Mesendoderm (in vitro differentiated cells): ENCODE results near the gene PAK4.
A peak's percentile ranks its signal among the peaks of the same experiment; 100 is the strongest.
"Not testable (repeated sequence)": the region's sequence is repeated elsewhere in the genome, so short reads cannot be mapped to it uniquely, and the experiment has no call there.

Experiments used
- DNase-seq: peaks from one replicate; pipeline ENCODE4 v3.0.0; 2013
- H2AK5ac ChIP-seq: 2 replicates; pipeline ENCODE4 v1.6.1; 2013; ENCODE audit warnings: low read length, inconsistent platforms
- H2BK120ac ChIP-seq: 2 replicates; pipeline ENCODE4 v1.6.1; 2013; ENCODE audit warnings: low read depth, mild to moderate bottlenecking, low read length, moderate library complexity, mixed read lengths
- H2BK15ac ChIP-seq: replicated peaks from 2 replicates; pipeline ENCODE4 v1.6.1; 2013; ENCODE audit warnings: low read depth, mild to moderate bottlenecking, moderate library complexity
- H2BK5ac ChIP-seq: 2 replicates; pipeline ENCODE4 v1.6.1; 2013; ENCODE audit warnings: low read length, inconsistent platforms
- H3K18ac ChIP-seq: 2 replicates; pipeline ENCODE4 v1.6.1; 2013; ENCODE audit warnings: mild to moderate bottlenecking, low read length, mixed read lengths
- H3K23ac ChIP-seq: one replicate; pipeline ENCODE4 v1.6.1; 2013; ENCODE audit warnings: low read length
- H3K27ac ChIP-seq: 2 replicates; pipeline ENCODE4 v1.5.1; 2013; ENCODE audit warnings: low read depth, mild to moderate bottlenecking, inconsistent platforms, low read length, moderate library complexity
- H3K27me3 ChIP-seq: 2 replicates; pipeline ENCODE4 v1.6.1; 2013; ENCODE audit warnings: low read length, control low read depth, mild to moderate bottlenecking, inconsistent platforms; ENCODE audit not compliant: insufficient read depth, poor library complexity
- H3K36me3 ChIP-seq: 2 replicates; pipeline ENCODE4 v1.6.1; 2013; ENCODE audit warnings: low read length, inconsistent platforms; ENCODE audit not compliant: control insufficient read depth, insufficient read depth
- H3K4ac ChIP-seq: one replicate; pipeline ENCODE4 v1.6.1; 2013; ENCODE audit warnings: low read depth, mild to moderate bottlenecking, low read length, moderate library complexity
- H3K4me1 ChIP-seq: 2 replicates; pipeline ENCODE4 v1.6.1; 2013; ENCODE audit warnings: low read depth, low read length, inconsistent platforms; ENCODE audit not compliant: control insufficient read depth
- H3K4me2 ChIP-seq: 2 replicates; pipeline ENCODE4 v1.6.1; 2013; ENCODE audit warnings: low read length
- H3K4me3 ChIP-seq: 2 replicates; pipeline ENCODE4 v1.5.1; 2013; ENCODE audit warnings: mild to moderate bottlenecking, low read length
- H3K56ac ChIP-seq: one replicate; pipeline ENCODE4 v1.6.1; 2013; ENCODE audit warnings: low read length
- H3K79me1 ChIP-seq: 2 replicates; pipeline ENCODE4 v1.6.1; 2013; ENCODE audit warnings: low read length, inconsistent platforms
- H3K79me2 ChIP-seq: 2 replicates; pipeline ENCODE4 v1.6.1; 2013; ENCODE audit warnings: mild to moderate bottlenecking, low read length; ENCODE audit not compliant: control insufficient read depth, insufficient read depth
- H3K9ac ChIP-seq: 2 replicates; pipeline ENCODE4 v1.6.1; 2013; ENCODE audit warnings: low read length, inconsistent platforms
- H4K5ac ChIP-seq: one replicate; pipeline ENCODE4 v1.6.1; 2013; ENCODE audit warnings: low read length
- H4K8ac ChIP-seq: one replicate; pipeline ENCODE4 v1.6.1; 2013; ENCODE audit warnings: low read depth, mild to moderate bottlenecking, control low read depth, low read length, moderate library complexity
- WGBS: extraction: QIAGEN DNeasy Blood & Tissue Kit; methylation state at CpG from one replicate; pipeline ENCODE4 v1.1.7; 2013; ENCODE audit warnings: low lambda C conversion rate, missing lambda C conversion rate; ENCODE audit not compliant: insufficient coverage; ENCODE audit errors: extremely low coverage; 5-methylcytosine and 5-hydroxymethylcytosine counted together

PAK4 gene

DNA sequence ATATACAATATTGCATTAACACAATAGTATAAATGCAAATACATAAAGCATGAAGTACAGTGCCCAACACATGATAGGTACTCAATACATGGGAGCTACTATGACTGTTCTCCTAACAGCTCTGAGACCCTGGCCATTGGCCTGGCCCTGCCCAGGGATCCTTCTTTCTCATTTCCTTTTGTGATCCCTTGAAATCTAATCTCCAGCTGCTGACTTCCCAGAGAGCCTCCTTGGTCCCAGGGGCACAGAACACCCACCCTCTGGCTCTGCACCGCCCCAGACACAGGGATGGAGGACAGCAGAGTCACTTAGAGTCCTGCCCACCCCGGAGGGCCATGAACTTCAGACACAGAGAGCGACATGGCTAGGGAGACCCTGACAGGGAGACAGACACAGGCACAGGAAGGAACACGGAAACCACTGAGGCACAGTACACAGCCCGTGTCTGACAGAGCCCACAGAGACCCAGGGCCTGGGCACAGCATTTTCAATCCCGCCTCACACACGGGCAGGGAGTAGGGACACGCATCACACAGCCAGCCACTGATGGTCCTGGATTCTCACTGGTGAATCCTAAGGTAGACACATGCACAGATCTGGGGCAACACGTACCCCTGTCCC, 82.7 kb downstream of the PAK4 start:
- DNase-seq = no peak
- H3K27me3 ChIP-seq = no peaks in the 10 kb centered on the region
- H3K4me1 ChIP-seq = no peaks in the 10 kb centered on the region
- no peak overlapping the region for H2BK120ac ChIP-seq
- peak overlapping the region; percentile 34 for H3K56ac ChIP-seq
- no peak overlapping the region for H2AK5ac ChIP-seq
- no CpG with 5 or more reads among the region's 9 CpGs for WGBS
- no peak overlapping the region for H3K18ac ChIP-seq
- H4K5ac ChIP-seq = no peak overlapping the region
- no peak overlapping the region for H3K4ac ChIP-seq
- H3K9ac ChIP-seq = no peak overlapping the region
- H3K79me1 ChIP-seq = no peaks in the 10 kb centered on the region
- H4K8ac ChIP-seq = no peak overlapping the region
- no peak overlapping the region for H3K4me3 ChIP-seq
- H2BK5ac ChIP-seq = no peak overlapping the region
- H3K79me2 ChIP-seq = no peaks in the 10 kb centered on the region
- H2BK15ac ChIP-seq = no peak overlapping the region
- H3K23ac ChIP-seq = no peak overlapping the region
- H3K36me3 ChIP-seq = no peaks in the 10 kb centered on the region
- H3K4me2 ChIP-seq = no peak overlapping the region
- H3K27ac ChIP-seq = no peak overlapping the region

DNA sequence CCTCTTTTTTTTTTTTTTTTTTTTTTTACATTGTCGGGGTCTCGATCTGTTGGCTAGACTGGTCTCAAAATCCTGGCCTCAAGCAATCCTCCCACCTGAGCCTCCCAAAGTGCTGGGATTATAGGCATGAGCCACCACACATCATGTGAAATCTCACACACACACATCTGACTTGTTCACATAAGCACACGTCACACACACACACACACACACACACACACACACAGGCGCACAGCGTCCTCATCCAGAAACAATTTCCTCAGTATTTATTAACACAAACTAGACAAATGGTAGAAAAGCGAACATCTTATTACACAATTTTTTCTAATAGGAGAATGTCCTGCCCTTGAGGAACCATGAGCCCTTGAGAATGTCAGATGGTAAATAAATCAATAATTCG, 83.6 kb downstream of the PAK4 start:
- H3K79me2 ChIP-seq = no peaks in the 10 kb centered on the region
- H3K4me3 ChIP-seq = no peak overlapping the region
- H3K56ac ChIP-seq = no peak overlapping the region
- no peak overlapping the region for H2BK5ac ChIP-seq
- H3K27me3 ChIP-seq = no peaks in the 10 kb centered on the region
- H3K36me3 ChIP-seq = no peaks in the 10 kb centered on the region
- H4K5ac ChIP-seq = no peak overlapping the region
- DNase-seq = no peak
- H3K4ac ChIP-seq = no peak overlapping the region
- H3K9ac ChIP-seq = no peak overlapping the region
- no peak overlapping the region for H2BK15ac ChIP-seq
- H4K8ac ChIP-seq = no peak overlapping the region
- no peak overlapping the region for H3K4me2 ChIP-seq
- H2AK5ac ChIP-seq = no peak overlapping the region
- no peak overlapping the region for H3K23ac ChIP-seq
- H3K27ac ChIP-seq = no peak overlapping the region
- no peak overlapping the region for H3K18ac ChIP-seq
- H2BK120ac ChIP-seq = no peak overlapping the region
- no peaks in the 10 kb centered on the region for H3K79me1 ChIP-seq
- WGBS = no CpG with 5 or more reads among the region's 7 CpGs
- H3K4me1 ChIP-seq = no peaks in the 10 kb centered on the region

DNA sequence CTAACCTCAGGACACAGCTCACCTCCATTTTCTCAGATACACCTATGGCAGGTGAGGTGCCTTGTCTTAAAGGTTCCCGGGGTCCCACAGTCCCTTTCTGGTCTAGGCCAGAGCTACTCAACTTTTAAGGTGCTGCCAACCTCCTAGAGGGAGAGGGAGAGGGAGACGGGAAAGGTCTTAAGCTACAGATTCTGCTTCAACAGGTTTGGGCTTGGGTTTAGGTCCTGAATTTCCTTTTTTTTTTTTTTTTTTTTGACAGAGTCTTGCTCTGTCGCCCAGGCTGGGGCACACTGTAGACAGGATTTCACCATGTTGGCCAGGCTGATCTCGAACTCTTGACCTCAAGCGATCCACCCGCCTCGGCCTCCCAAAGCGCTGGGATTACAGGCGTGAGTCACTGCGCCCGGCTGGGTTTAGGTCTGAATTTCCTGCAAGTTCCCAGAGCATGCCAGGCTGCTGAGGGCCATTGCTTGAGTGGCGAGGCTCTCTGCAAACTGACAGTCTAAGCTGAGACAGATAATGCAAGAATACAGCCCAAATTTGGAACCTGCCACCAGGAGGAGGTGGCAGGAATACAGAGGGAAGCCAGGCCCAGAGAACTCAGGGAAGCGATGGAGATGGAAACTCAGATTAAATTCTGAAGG, 86.3 kb downstream of the PAK4 start:
- Histone ChIP-seq H2AK5ac (no peak overlapping the region), H2BK15ac (no peak overlapping the region), H3K9ac (no peak overlapping the region), H2BK5ac (no peak overlapping the region), H3K4me1 (no peaks in the 10 kb centered on the region), H3K36me3 (no peaks in the 10 kb centered on the region), H3K18ac (no peak overlapping the region), H2BK120ac (no peak overlapping the region), H3K27me3 (no peaks in the 10 kb centered on the region), H3K4me2 (no peak overlapping the region), H3K56ac (no peak overlapping the region), H3K79me2 (no peaks in the 10 kb centered on the region), H3K23ac (no peak overlapping the region), H3K4ac (no peak overlapping the region), H3K27ac (no peak overlapping the region), H3K79me1 (no peaks in the 10 kb centered on the region), H3K4me3 (no peak overlapping the region), H4K8ac (no peak overlapping the region), H4K5ac (no peak overlapping the region)
- WGBS = no CpG with 5 or more reads among the region's 13 CpGs
- no peak for DNase-seq

DNA sequence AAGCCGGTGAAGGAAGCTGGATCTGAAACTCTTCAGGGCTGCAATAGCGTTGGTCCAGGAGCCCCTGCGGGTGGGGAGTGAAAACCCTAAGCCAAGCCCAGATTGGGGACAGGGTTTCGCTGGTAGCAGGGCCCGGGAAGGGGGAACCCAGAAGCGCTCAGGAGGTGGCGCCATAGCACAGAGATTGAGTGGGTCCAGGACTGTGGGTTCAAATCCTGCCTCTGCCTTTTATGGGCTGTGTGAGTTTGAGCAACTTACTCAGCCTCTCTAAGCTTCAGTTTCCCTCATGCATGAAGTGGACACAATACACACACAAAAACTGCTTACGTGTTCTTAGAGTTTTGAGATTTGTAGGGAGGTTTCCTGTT, 86.8 kb downstream of the PAK4 start:
- Histone ChIP-seq H4K8ac (no peak overlapping the region), H3K18ac (no peak overlapping the region), H3K56ac (no peak overlapping the region), H2BK15ac (no peak overlapping the region), H3K36me3 (no peaks in the 10 kb centered on the region), H2BK120ac (no peak overlapping the region), H3K4ac (no peak overlapping the region), H2AK5ac (no peak overlapping the region), H3K4me1 (no peaks in the 10 kb centered on the region), H4K5ac (no peak overlapping the region), H3K79me2 (no peaks in the 10 kb centered on the region), H3K79me1 (no peaks in the 10 kb centered on the region), H2BK5ac (no peak overlapping the region), H3K4me2 (no peak overlapping the region), H3K4me3 (no peak overlapping the region), H3K27me3 (no peaks in the 10 kb centered on the region), H3K27ac (no peak overlapping the region), H3K23ac (no peak overlapping the region), H3K9ac (no peak overlapping the region)
- WGBS = no CpG with 5 or more reads among the region's 8 CpGs
- peak; percentile 59 for DNase-seq

DNA sequence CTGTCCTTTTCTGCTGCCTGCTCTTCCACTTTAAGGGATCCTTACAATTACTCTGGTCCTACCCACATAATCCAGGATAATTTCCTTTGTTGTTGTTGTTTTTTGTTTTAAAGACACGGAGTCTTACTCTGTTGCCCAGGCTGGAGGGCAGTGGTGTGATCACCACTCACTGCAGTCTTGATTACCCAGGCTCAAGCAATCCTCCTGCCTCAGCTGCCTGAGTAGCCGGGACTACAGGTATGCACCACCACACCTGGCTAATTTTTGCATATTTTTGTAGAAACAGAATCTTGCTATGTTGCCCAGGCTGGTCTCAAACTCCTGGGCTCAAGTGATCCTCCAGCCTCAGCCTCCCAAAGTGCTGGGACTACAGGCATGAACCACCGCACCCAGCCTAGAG, 89.7 kb downstream of the PAK4 start:
- not testable (repeated sequence) for H3K27me3 ChIP-seq, H3K4me2 ChIP-seq, H2BK15ac ChIP-seq, H4K8ac ChIP-seq, H3K4ac ChIP-seq, H3K9ac ChIP-seq, DNase-seq, H3K4me3 ChIP-seq, H3K27ac ChIP-seq, H4K5ac ChIP-seq, H2AK5ac ChIP-seq, H3K23ac ChIP-seq, H3K18ac ChIP-seq, H3K36me3 ChIP-seq, H2BK120ac ChIP-seq, H3K79me2 ChIP-seq, H2BK5ac ChIP-seq, H3K56ac ChIP-seq, H3K79me1 ChIP-seq, H3K4me1 ChIP-seq
- WGBS = no CpG with 5 or more reads among the region's 3 CpGs

DNA sequence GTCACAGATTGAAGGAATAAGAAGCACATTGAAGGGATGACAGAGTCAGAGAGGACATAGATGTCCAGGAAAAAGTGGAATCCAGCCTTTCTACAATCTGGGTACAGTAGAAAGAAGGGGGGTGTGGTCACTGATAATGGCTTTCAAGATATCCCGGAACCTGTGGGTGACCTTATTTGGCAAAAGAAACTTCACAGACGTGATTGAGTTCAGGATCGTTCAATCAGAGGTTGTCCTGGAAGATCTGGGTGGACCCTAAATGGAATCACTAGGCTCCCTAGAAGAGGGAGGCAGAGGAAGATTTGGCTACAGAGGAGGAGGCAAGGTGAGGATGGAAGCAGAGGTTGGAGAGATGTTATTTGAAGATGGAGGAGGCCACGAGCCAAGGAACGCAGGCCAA, 91.5 kb downstream of the PAK4 start:
- H3K4me1 ChIP-seq = no peaks in the 10 kb centered on the region
- no peak overlapping the region for H2BK120ac ChIP-seq
- H3K27me3 ChIP-seq = no peaks in the 10 kb centered on the region
- H3K79me2 ChIP-seq = no peaks in the 10 kb centered on the region
- no peaks in the 10 kb centered on the region for H3K36me3 ChIP-seq
- no peak overlapping the region for H3K18ac ChIP-seq
- no peak overlapping the region for H4K5ac ChIP-seq
- H3K9ac ChIP-seq = no peak overlapping the region
- no peak overlapping the region for H3K23ac ChIP-seq
- no peak overlapping the region for H3K4ac ChIP-seq
- no peak overlapping the region for H3K4me2 ChIP-seq
- H3K56ac ChIP-seq = no peak overlapping the region
- no CpG with 5 or more reads among the region's 5 CpGs for WGBS
- no peak overlapping the region for H3K27ac ChIP-seq
- no peak overlapping the region for H2BK5ac ChIP-seq
- H2AK5ac ChIP-seq = no peak overlapping the region
- no peaks in the 10 kb centered on the region for H3K79me1 ChIP-seq
- no peak overlapping the region for H3K4me3 ChIP-seq
- no peak overlapping the region for H2BK15ac ChIP-seq
- H4K8ac ChIP-seq = no peak overlapping the region
- DNase-seq = no peak
